PC-9 (cell line): ENCODE measurements around the gene TFAP2A.

Experiments
- EZH2 ChIP-seq: fragments of 200-600 bp; sonication (generic); IDR thresholded peaks from 2 replicates; pipeline ENCODE4 v1.8.0; 2017; ENCODE audit warnings: antibody characterized with exemption, low read depth
- TF ChIP-seq, protein P1 (sequence below): fragments of 200-600 bp; sonication (generic); conservative IDR thresholded peaks from 2 replicates; pipeline ENCODE4 v1.6.1; 2017; ENCODE audit warnings: mixed run types, antibody characterized with exemption, mild to moderate bottlenecking, moderate library complexity

DNA sequence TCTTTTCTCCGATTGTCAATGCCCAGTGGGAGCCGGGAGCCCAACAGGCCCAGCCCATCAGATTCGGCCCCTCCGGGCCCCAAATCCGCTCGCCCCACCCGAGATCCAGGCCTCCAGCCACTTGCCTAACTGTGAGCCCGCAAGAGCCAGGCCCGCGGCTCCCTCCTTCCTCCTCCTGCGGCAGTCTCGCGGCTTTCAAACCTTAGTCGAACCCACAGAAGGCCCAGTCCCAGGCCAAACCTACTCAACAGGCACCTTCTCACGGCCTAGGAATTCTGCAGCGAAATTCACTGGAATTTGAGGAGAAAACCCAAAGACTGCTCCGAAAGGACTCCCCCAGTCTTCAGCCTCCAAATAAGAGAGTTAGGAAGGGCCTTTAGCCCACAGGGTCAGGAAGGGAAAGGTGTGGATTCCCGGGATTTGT is 2.8 kb upstream of the TFAP2A start:
- TF ChIP-seq, protein P1, sequence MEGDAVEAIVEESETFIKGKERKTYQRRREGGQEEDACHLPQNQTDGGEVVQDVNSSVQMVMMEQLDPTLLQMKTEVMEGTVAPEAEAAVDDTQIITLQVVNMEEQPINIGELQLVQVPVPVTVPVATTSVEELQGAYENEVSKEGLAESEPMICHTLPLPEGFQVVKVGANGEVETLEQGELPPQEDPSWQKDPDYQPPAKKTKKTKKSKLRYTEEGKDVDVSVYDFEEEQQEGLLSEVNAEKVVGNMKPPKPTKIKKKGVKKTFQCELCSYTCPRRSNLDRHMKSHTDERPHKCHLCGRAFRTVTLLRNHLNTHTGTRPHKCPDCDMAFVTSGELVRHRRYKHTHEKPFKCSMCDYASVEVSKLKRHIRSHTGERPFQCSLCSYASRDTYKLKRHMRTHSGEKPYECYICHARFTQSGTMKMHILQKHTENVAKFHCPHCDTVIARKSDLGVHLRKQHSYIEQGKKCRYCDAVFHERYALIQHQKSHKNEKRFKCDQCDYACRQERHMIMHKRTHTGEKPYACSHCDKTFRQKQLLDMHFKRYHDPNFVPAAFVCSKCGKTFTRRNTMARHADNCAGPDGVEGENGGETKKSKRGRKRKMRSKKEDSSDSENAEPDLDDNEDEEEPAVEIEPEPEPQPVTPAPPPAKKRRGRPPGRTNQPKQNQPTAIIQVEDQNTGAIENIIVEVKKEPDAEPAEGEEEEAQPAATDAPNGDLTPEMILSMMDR = no peak
- no peak for TF ChIP-seq EZH2
